ENCODE results near the gene PIGZ. TPM values are rescaled to one million over a fixed set of nuclear protein-coding genes. Genes with fewer than 3 reads are reported as not detected.

The PIGZ gene
- total RNA-seq, 4 donors from 2014 or later: 143 to 541 (median 233) TPM

DNA sequence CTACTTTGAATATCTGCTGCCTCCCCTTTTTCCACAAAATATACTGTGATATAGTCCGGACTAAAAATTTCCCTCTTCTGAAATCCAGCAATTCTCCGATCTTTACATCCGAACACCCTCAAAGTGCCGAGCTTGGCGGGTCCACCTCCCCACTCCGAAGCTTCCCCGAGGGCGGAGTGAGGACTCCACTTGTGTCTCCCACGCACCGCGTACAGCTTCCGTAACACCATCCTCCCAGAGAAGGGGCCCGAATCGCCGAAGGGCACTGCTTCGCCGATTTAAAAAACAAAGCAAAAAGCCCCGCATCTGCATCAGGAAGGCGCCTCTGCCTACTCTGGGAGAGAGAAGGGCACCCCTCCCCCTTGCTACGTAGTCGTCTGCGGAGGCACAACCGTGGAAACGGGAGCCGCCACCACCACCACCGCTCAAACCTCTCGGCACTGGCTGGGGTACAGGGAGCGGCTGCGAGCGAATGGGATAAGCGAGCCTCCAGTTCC lies 26.9 kb downstream of the PIGZ start:
- Histone ChIP-seq H3K4me1 (peaks cover 6 to 45% (median 20%) of the 10 kb centered on the region in 4 donors), H3K36me3 (peaks cover 0 to 23% (median 10%) of the 10 kb centered on the region in 4 donors), H3K4me3 (peak overlapping the region; percentile 86 to 100 (median 98)), H3K9me3 (no peaks in the 10 kb centered on the region), H3K27ac (peak overlapping the region; percentile 93 to 99 (median 96)), H3K27me3 (no peaks in the 10 kb centered on the region)
- TF ChIP-seq POLR2A (IDR thresholded peaks at IDR 0.05): no peak
- intact Hi-C loops (cut with DNase I; ENCODE audit: low total_unique reads): no loop called here
- 0% methylated on average over 2 to 31 of the region's 31 CpGs for WGBS, 2 donors (ENCODE audit: low coverage in 1 of 2)
- in situ Hi-C loops (cut with MboI; ENCODE audit: low pct_ligation_motif_present in 1 of 4, low pct_unique_long_range_greater_than_20kb in 1 of 4, low sequenced_read_pairs in 3 of 4): no loop called here
- DNase-seq: peak; percentile 60

DNA sequence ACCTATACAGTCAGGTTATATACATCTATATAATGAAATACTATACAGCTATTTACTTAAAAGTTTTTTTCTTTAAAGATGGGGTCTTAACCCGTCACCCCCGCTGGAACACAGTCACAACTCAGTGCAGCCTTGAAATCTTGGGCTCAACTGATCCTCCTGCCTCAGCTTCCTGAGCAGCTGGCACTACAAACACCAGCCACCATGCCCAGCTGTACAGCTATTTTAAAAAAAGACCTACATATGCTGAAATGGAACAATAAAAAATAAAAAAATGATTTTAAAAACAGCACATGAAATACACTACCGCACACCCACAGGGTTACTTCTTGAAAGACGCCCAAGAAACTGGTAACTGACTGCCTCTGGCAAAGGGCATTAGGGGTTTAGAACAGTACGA lies 30.1 kb downstream of the PIGZ start:
- in situ Hi-C loops (cut with MboI; ENCODE audit: low pct_ligation_motif_present in 1 of 4, low pct_unique_long_range_greater_than_20kb in 1 of 4, low sequenced_read_pairs in 3 of 4) (no loop called here), intact Hi-C loops (cut with DNase I; ENCODE audit: low total_unique reads) (no loop called here)
- no peak for TF ChIP-seq POLR2A (IDR thresholded peaks at IDR 0.05)
- TF ChIP-seq, protein P1, sequence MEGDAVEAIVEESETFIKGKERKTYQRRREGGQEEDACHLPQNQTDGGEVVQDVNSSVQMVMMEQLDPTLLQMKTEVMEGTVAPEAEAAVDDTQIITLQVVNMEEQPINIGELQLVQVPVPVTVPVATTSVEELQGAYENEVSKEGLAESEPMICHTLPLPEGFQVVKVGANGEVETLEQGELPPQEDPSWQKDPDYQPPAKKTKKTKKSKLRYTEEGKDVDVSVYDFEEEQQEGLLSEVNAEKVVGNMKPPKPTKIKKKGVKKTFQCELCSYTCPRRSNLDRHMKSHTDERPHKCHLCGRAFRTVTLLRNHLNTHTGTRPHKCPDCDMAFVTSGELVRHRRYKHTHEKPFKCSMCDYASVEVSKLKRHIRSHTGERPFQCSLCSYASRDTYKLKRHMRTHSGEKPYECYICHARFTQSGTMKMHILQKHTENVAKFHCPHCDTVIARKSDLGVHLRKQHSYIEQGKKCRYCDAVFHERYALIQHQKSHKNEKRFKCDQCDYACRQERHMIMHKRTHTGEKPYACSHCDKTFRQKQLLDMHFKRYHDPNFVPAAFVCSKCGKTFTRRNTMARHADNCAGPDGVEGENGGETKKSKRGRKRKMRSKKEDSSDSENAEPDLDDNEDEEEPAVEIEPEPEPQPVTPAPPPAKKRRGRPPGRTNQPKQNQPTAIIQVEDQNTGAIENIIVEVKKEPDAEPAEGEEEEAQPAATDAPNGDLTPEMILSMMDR (IDR thresholded peaks at IDR 0.05): no peak
- no peak for TF ChIP-seq EP300 (IDR thresholded peaks at IDR 0.05; ENCODE audit: low read depth)
- no peak for TF ChIP-seq POLR2AphosphoS5 (IDR thresholded peaks at IDR 0.05)
- Histone ChIP-seq H3K27ac (no peak overlapping the region), H3K4me3 (no peak overlapping the region), H3K36me3 (peaks cover 0 to 47% (median 21%) of the 10 kb centered on the region in 4 donors), H3K4me1 (peaks cover 4 to 25% (median 17%) of the 10 kb centered on the region in 4 donors), H3K27me3 (no peaks in the 10 kb centered on the region), H3K9me3 (no peaks in the 10 kb centered on the region)
- WGBS, 2 donors (ENCODE audit: low coverage in 1 of 2): 90 to 91% methylated on average over 4 to 5 of the region's 5 CpGs
- no peak for DNase-seq

DNA sequence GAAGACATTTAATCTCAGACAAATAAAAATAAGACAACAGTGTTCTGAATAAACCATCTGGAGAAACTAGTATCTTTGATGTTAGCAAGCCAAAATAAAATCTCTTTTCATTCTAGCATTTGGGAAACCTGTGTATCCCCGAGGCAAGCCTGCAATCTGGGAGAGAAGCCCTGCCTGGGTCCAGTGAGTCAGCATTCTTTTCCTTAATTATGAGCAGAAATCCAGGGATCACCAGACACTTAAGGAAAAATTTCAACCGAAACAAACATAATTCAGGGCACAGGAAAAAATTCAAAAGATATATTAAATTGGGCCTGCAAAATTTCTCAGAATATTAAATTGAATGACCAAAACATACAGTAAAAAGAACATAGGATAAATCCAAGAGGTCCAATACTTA lies 30.5 kb downstream of the PIGZ start:
- Histone ChIP-seq H3K9me3 (no peaks in the 10 kb centered on the region), H3K4me1 (peaks cover 0 to 21% (median 13%) of the 10 kb centered on the region in 4 donors), H3K36me3 (peaks cover 0 to 47% (median 21%) of the 10 kb centered on the region in 4 donors), H3K4me3 (no peak overlapping the region), H3K27ac (no peak overlapping the region), H3K27me3 (no peaks in the 10 kb centered on the region)
- TF ChIP-seq POLR2A (IDR thresholded peaks at IDR 0.05): no peak
- TF ChIP-seq, protein P1 (IDR thresholded peaks at IDR 0.05): no peak
- TF ChIP-seq POLR2AphosphoS5 (IDR thresholded peaks at IDR 0.05): no peak
- no peak for TF ChIP-seq EP300 (IDR thresholded peaks at IDR 0.05; ENCODE audit: low read depth)
- WGBS, 2 donors (ENCODE audit: low coverage in 1 of 2): 74 to 88% methylated on average over 2 of the region's 2 CpGs
- intact Hi-C loops (cut with DNase I; ENCODE audit: low total_unique reads) (no loop called here), in situ Hi-C loops (cut with MboI; ENCODE audit: low pct_ligation_motif_present in 1 of 4, low pct_unique_long_range_greater_than_20kb in 1 of 4, low sequenced_read_pairs in 3 of 4) (no loop called here)
- DNase-seq: no peak

DNA sequence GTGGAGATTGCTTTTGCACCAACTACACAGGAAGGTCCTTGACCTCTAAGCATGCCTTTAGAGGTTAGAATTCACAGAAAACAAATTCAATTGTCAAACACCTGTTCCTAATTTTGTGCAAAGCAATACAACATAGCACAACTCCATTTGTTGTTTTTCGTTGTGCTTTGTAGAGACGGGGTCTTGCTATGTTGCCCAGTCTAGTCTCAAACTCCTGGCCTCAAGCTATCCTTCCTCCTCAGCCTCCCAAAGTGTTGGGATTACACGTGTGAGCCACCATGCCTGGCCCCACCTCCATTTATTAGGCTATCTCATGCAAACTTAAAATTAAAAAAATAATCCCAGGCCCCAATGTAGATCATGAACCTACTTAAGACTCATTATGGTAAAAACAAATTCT lies 32.3 kb downstream of the PIGZ start:
- TF ChIP-seq POLR2A (IDR thresholded peaks at IDR 0.05) (no peak), POLR2AphosphoS5 (IDR thresholded peaks at IDR 0.05) (no peak), EP300 (IDR thresholded peaks at IDR 0.05; ENCODE audit: low read depth) (no peak)
- TF ChIP-seq, protein P1 (IDR thresholded peaks at IDR 0.05): no peak
- no peak overlapping the region for H3K27ac ChIP-seq
- H3K27me3 ChIP-seq: no peaks in the 10 kb centered on the region
- H3K4me3 ChIP-seq: no peak overlapping the region
- H3K36me3 ChIP-seq: peaks cover 0 to 54% (median 25%) of the 10 kb centered on the region in 4 donors
- in situ Hi-C loops (cut with MboI; ENCODE audit: low pct_ligation_motif_present in 1 of 4, low pct_unique_long_range_greater_than_20kb in 1 of 4, low sequenced_read_pairs in 3 of 4) (no loop called here), intact Hi-C loops (cut with DNase I; ENCODE audit: low total_unique reads) (no loop called here)
- no peaks in the 10 kb centered on the region for H3K9me3 ChIP-seq
- 83 to 86% methylated on average over 2 to 3 of the region's 3 CpGs for WGBS, 2 donors (ENCODE audit: low coverage in 1 of 2)
- DNase-seq: no peak
- H3K4me1 ChIP-seq: peaks cover 0 to 18% (median 9%) of the 10 kb centered on the region in 4 donors

DNA sequence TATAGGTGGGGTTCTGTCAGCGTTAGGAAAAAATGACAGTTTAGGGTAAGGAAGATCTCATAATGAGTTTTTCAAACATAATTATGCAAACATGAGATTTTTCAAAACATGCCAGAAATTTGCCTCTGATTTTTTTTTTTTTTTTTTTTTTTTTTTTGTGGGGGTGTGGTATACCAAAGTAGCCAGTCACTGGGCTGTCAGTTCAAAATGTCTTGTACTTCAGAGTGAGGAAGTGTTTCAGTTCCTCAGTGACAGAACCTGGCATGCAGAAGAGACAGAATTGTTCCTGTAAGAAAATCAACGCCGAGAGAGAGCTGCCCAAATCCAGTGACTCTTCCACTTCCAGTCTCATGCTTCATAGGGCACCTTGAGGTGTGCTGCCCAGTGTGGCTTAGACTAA lies 36.0 kb downstream of the PIGZ start:
- Histone ChIP-seq H3K4me1 (no peaks in the 10 kb centered on the region), H3K27me3 (no peaks in the 10 kb centered on the region), H3K9me3 (no peaks in the 10 kb centered on the region), H3K4me3 (no peak overlapping the region), H3K36me3 (peaks cover 0 to 49% (median 21%) of the 10 kb centered on the region in 4 donors), H3K27ac (no peak overlapping the region)
- DNase-seq: no peak
- intact Hi-C loops (cut with DNase I; ENCODE audit: low total_unique reads) (no loop called here), in situ Hi-C loops (cut with MboI; ENCODE audit: low pct_ligation_motif_present in 1 of 4, low pct_unique_long_range_greater_than_20kb in 1 of 4, low sequenced_read_pairs in 3 of 4) (no loop called here)
- 79 to 87% methylated on average over 3 of the region's 3 CpGs for WGBS, 2 donors (ENCODE audit: low coverage in 1 of 2)
- TF ChIP-seq POLR2A (IDR thresholded peaks at IDR 0.05) (no peak), EP300 (IDR thresholded peaks at IDR 0.05; ENCODE audit: low read depth) (no peak), POLR2AphosphoS5 (IDR thresholded peaks at IDR 0.05) (no peak)
- TF ChIP-seq, protein P1 (IDR thresholded peaks at IDR 0.05): no peak
